Astrocyte of the cerebellum (primary cell): ENCODE data around the gene ELN.
A peak's percentile ranks its signal among the peaks of the same experiment; 100 is the strongest.

Experiments used
- DNase-seq: peaks from one replicate; pipeline ENCODE4 v3.0.0-alpha.2; 2011; ENCODE audit warnings: low read depth
- H3K4me3 ChIP-seq: 2 replicates; pipeline ENCODE4 v1.5.1; 2011; ENCODE audit warnings: mild to moderate bottlenecking, low read depth, low read length, moderate library complexity
- CTCF ChIP-seq: IDR thresholded peaks from 2 replicates; pipeline ENCODE4 v1.5.1; 2012; ENCODE audit warnings: low read length, low read depth, moderate library complexity, mild to moderate bottlenecking; ENCODE audit errors: missing control alignments
- in situ Hi-C: cut with HindIII; loops from 2 replicates; pipeline ENCODE4 v1.10.0; 2017; ENCODE audit warnings: low sequenced_read_pairs

ELN gene

GRCh38 chr7:74025730-74026129 lies 2.2 kb upstream of the ELN start:
- no peak overlapping the region for H3K4me3 ChIP-seq
- DNase-seq: no peak
- no peak for TF ChIP-seq CTCF
- in situ Hi-C loops: no loop called here

- in situ Hi-C loops: no loop called here
- no peak overlapping the region for H3K4me3 ChIP-seq
- no peak for DNase-seq
- TF ChIP-seq CTCF: no peak
Observed at GRCh38 chr7:74026406-74026902, 1.5 kb upstream of the ELN start.

- H3K4me3 ChIP-seq: no peak overlapping the region
- no peak for DNase-seq
- peak; percentile 96 for TF ChIP-seq CTCF
- in situ Hi-C loops: no loop called here
Observed at GRCh38 chr7:74026903-74027682, 880 bp upstream of the ELN start.

- in situ Hi-C loops: no loop called here
- no peak for TF ChIP-seq CTCF
- no peak for DNase-seq
- peak overlapping the region; percentile 31 for H3K4me3 ChIP-seq
Observed at GRCh38 chr7:74028321-74028838, 407 bp downstream of the ELN start.

GRCh38 chr7:74029089-74029785 lies 1.3 kb downstream of the ELN start:
- H3K4me3 ChIP-seq: peak overlapping the region; percentile 31
- TF ChIP-seq CTCF: no peak
- in situ Hi-C loops: no loop called here
- DNase-seq: no peak

GRCh38 chr7:74029991-74030415 lies 2.0 kb downstream of the ELN start:
- H3K4me3 ChIP-seq: no peak overlapping the region
- in situ Hi-C loops: no loop called here
- no peak for DNase-seq
- TF ChIP-seq CTCF: no peak
